ENCODE data around the gene SEMA3A.

Gene SEMA3A

GRCh38 chr7:83921941-83922607 is 272.5 kb downstream of the SEMA3A start:
- no peak for DNase-seq (ENCODE audit: low read depth)

DNA sequence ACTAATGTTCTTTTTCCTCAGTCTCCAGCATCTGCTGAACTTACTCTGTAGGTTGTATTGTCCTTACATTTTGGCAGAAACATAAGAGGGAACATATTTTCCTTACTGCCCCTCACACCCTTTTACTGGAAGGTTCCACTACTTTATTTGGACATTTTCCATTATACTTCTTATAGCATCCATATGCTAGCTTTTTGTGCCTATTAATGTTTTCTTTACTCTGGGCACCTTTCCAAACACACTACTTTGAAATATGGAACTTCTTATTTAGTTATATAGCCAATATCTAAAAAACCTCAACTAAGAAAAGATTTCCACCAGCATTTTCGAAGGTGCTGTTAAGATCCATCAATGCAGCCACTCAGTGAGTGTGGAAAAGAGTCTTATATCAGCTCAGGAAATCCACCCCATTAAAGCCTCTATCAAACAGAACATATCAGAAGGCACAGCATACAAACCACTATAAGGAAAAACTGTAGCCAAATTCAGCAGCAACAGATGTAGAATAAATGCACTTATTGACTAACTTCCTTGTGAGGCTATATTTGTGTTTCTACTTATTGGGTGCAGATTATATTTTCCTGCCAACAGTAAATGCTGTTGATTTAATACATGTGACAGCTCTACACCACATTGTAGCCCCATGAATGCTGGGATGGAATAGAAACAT is 273.2 kb downstream of the SEMA3A start:
- DNase-seq (ENCODE audit: low read depth) = no peak

GRCh38 chr7:83918142-83918541 is 276.4 kb downstream of the SEMA3A start:
- DNase-seq (ENCODE audit: low read depth) = no peak

- no peak for DNase-seq (ENCODE audit: low read depth)
Measured at GRCh38 chr7:83913174-83913573, 281.4 kb downstream of the SEMA3A start.

GRCh38 chr7:83908526-83908925 is 286.1 kb downstream of the SEMA3A start:
- DNase-seq (ENCODE audit: low read depth) = no peak
